Measurements from ENCODE around the gene HSH2D.

DNA sequence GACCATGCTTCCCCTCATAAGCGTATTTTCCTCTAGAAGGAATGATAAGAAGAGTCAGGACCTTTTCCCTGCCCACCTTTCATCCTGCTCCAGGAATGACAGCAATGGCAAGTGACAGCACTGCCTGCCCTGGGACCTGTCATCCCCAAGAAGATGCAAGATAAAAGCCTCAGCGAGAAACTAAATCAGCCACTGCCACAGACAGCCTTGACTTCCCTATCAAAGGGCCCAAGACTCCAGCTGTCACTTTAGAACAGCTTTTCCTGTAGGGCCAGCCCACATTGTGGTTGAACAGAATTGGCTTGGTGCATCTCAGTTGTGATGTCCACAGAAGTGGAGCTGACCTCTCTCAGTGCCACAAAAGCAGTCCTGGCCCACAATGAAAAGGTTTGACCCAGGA is 30.7 kb upstream of the HSH2D start:
- TF ChIP-seq, protein P1, sequence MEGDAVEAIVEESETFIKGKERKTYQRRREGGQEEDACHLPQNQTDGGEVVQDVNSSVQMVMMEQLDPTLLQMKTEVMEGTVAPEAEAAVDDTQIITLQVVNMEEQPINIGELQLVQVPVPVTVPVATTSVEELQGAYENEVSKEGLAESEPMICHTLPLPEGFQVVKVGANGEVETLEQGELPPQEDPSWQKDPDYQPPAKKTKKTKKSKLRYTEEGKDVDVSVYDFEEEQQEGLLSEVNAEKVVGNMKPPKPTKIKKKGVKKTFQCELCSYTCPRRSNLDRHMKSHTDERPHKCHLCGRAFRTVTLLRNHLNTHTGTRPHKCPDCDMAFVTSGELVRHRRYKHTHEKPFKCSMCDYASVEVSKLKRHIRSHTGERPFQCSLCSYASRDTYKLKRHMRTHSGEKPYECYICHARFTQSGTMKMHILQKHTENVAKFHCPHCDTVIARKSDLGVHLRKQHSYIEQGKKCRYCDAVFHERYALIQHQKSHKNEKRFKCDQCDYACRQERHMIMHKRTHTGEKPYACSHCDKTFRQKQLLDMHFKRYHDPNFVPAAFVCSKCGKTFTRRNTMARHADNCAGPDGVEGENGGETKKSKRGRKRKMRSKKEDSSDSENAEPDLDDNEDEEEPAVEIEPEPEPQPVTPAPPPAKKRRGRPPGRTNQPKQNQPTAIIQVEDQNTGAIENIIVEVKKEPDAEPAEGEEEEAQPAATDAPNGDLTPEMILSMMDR (IDR thresholded peaks at IDR 0.05 in 2 of 3, conservative IDR thresholded peaks at IDR 0.05 in 1 of 3; ENCODE audit: control insufficient read depth in 2 of 3, extremely low read depth in 1 of 3, insufficient read depth in 1 of 3, low read depth in 3 of 3, low read length in 3 of 3), result no peak
- TF ChIP-seq EZH2 (IDR thresholded peaks at IDR 0.05; ENCODE audit: borderline replicate concordance, control insufficient read depth, low read depth, low read length) (no peak), BACH1 (IDR thresholded peaks at IDR 0.05; ENCODE audit: borderline replicate concordance) (no peak), KAT2A (conservative IDR thresholded peaks at IDR 0.05; ENCODE audit: control insufficient read depth, low read depth, low read length) (no peak), SMC3 (IDR thresholded peaks at IDR 0.05; ENCODE audit: borderline replicate concordance, low read length) (no peak), MXI1 (IDR thresholded peaks at IDR 0.05; ENCODE audit: low read depth, low read length) (no peak)
- TF ChIP-seq, protein P2, sequence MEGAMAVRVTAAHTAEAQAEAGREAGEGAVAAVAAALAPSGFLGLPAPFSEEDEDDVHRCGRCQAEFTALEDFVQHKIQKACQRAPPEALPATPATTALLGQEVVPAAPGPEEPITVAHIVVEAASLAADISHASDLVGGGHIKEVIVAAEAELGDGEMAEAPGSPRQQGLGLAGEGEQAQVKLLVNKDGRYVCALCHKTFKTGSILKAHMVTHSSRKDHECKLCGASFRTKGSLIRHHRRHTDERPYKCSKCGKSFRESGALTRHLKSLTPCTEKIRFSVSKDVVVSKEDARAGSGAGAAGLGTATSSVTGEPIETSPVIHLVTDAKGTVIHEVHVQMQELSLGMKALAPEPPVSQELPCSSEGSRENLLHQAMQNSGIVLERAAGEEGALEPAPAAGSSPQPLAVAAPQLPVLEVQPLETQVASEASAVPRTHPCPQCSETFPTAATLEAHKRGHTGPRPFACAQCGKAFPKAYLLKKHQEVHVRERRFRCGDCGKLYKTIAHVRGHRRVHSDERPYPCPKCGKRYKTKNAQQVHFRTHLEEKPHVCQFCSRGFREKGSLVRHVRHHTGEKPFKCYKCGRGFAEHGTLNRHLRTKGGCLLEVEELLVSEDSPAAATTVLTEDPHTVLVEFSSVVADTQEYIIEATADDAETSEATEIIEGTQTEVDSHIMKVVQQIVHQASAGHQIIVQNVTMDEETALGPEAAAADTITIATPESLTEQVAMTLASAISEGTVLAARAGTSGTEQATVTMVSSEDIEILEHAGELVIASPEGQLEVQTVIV (IDR thresholded peaks at IDR 0.05; ENCODE audit: borderline replicate concordance, partially characterized antibody), result no peak
- TF ChIP-seq, protein P3, sequence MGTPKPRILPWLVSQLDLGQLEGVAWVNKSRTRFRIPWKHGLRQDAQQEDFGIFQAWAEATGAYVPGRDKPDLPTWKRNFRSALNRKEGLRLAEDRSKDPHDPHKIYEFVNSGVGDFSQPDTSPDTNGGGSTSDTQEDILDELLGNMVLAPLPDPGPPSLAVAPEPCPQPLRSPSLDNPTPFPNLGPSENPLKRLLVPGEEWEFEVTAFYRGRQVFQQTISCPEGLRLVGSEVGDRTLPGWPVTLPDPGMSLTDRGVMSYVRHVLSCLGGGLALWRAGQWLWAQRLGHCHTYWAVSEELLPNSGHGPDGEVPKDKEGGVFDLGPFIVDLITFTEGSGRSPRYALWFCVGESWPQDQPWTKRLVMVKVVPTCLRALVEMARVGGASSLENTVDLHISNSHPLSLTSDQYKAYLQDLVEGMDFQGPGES (IDR thresholded peaks at IDR 0.05), result no peak
- TF ChIP-seq, protein P4, sequence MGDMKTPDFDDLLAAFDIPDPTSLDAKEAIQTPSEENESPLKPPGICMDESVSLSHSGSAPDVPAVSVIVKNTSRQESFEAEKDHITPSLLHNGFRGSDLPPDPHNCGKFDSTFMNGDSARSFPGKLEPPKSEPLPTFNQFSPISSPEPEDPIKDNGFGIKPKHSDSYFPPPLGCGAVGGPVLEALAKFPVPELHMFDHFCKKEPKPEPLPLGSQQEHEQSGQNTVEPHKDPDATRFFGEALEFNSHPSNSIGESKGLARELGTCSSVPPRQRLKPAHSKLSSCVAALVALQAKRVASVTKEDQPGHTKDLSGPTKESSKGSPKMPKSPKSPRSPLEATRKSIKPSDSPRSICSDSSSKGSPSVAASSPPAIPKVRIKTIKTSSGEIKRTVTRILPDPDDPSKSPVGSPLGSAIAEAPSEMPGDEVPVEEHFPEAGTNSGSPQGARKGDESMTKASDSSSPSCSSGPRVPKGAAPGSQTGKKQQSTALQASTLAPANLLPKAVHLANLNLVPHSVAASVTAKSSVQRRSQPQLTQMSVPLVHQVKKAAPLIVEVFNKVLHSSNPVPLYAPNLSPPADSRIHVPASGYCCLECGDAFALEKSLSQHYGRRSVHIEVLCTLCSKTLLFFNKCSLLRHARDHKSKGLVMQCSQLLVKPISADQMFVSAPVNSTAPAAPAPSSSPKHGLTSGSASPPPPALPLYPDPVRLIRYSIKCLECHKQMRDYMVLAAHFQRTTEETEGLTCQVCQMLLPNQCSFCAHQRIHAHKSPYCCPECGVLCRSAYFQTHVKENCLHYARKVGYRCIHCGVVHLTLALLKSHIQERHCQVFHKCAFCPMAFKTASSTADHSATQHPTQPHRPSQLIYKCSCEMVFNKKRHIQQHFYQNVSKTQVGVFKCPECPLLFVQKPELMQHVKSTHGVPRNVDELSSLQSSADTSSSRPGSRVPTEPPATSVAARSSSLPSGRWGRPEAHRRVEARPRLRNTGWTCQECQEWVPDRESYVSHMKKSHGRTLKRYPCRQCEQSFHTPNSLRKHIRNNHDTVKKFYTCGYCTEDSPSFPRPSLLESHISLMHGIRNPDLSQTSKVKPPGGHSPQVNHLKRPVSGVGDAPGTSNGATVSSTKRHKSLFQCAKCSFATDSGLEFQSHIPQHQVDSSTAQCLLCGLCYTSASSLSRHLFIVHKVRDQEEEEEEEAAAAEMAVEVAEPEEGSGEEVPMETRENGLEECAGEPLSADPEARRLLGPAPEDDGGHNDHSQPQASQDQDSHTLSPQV (IDR thresholded peaks at IDR 0.05), result no peak
